H1 (cell line): ENCODE data around the gene CXCL12. TPM values are rescaled to one million over a fixed set of nuclear protein-coding genes. Genes with fewer than 3 reads are reported as not detected.

Experiments used
- CTCF ChIA-PET: fragments of 300-600 bp; sonication (Branson Sonifier 250); formaldehyde crosslinking; loops from one replicate; lab custom pipeline; 2021; ENCODE audit not compliant: partially characterized antibody; lab: Charles Lee
- POLR2A ChIA-PET: fragments of 300-600 bp; sonication (Branson Sonifier 250); formaldehyde crosslinking; loops from one replicate; lab custom pipeline; 2021; ENCODE audit warnings: inconsistent platforms; ENCODE audit not compliant: partially characterized antibody; lab: Charles Lee
- DNase-seq, 2 experiments: peaks; one replicate each; pipeline versions ENCODE4 v3.0.0 to v3.0.0-alpha.2; 2010 to 2022; ENCODE audit warnings: low spot score in 2 of 2, low read depth in 1 of 2, mixed read lengths in 1 of 2
- FAIRE-seq: peaks from 2 replicates; lab custom pipeline; 2011; peaks lifted over from hg19 to GRCh38; lab: Jason Lieb, UNC
- H2AFZ ChIP-seq: 2 replicates; pipeline ENCODE4 v1.8.1; 2012; ENCODE audit warnings: low read length, inconsistent platforms
- H2AK5ac ChIP-seq: 2 replicates; pipeline ENCODE4 v1.6.1; 2013; ENCODE audit warnings: low read depth, low read length
- H2BK120ac ChIP-seq: replicated peaks from 2 replicates; pipeline ENCODE3; 2013; ENCODE audit warnings: low read depth, low read length, inconsistent platforms
- H2BK12ac ChIP-seq: 2 replicates; pipeline ENCODE4 v1.6.1; 2013; ENCODE audit warnings: low read depth, low read length
- H2BK15ac ChIP-seq: 2 replicates; pipeline ENCODE4 v1.6.1; 2013; ENCODE audit warnings: low read length
- H2BK20ac ChIP-seq: 2 replicates; pipeline ENCODE4 v1.6.1; 2013; ENCODE audit warnings: low read length
- H2BK5ac ChIP-seq: 2 replicates; pipeline ENCODE4 v1.6.1; 2013; ENCODE audit warnings: low read depth, low read length
- H3K14ac ChIP-seq: 2 replicates; pipeline ENCODE4 v1.6.1; 2013; ENCODE audit warnings: inconsistent platforms; ENCODE audit not compliant: insufficient read length
- H3K18ac ChIP-seq: 2 replicates; pipeline ENCODE4 v1.6.1; 2013; ENCODE audit warnings: low read length; ENCODE audit errors: extremely low read depth
- H3K23ac ChIP-seq: 2 replicates; pipeline ENCODE4 v1.6.1; 2013; ENCODE audit warnings: inconsistent platforms; ENCODE audit not compliant: insufficient read length
- H3K23me2 ChIP-seq: 2 replicates; pipeline ENCODE4 v1.6.1; 2013; ENCODE audit warnings: low read depth, low read length
- H3K27ac ChIP-seq: 2 replicates; pipeline ENCODE4 v1.6.1; 2011; ENCODE audit warnings: low read depth, low read length, inconsistent platforms
- H3K27me3 ChIP-seq, 4 experiments: replicated peaks in 1 of 4; 1 replicate in 1 of 4; 2 replicates in 3 of 4; pipeline versions ENCODE4 v1.6.1 to v1.8.1; 2011 to 2013; ENCODE audit warnings: low read length in 3 of 4, mild to moderate bottlenecking in 3 of 4, inconsistent platforms in 2 of 4, mixed read lengths in 2 of 4, moderate library complexity in 1 of 4; ENCODE audit not compliant: control insufficient read depth in 3 of 4, insufficient read depth in 3 of 4; ENCODE audit errors: extremely low read depth in 1 of 4
- H3K36me3 ChIP-seq, 4 experiments: 2 replicates each; pipeline versions ENCODE4 v1.6.1 to v1.8.1; 2011 to 2013; ENCODE audit warnings: mild to moderate bottlenecking in 4 of 4, low read length in 3 of 4, moderate library complexity in 2 of 4, control low read depth in 1 of 4, inconsistent platforms in 1 of 4; ENCODE audit not compliant: insufficient read depth in 4 of 4, control insufficient read depth in 2 of 4
- H3K4ac ChIP-seq: replicated peaks from 2 replicates; pipeline ENCODE3; 2013; ENCODE audit warnings: low read length, low read depth, mixed read lengths, inconsistent platforms; ENCODE audit not compliant: insufficient read length
- H3K4me1 ChIP-seq, 4 experiments: replicated peaks in 1 of 4; 1 replicate in 1 of 4; 2 replicates in 3 of 4; pipeline versions ENCODE4 v1.6.1 to v1.8.1; 2011 to 2013; ENCODE audit warnings: low read length in 3 of 4, inconsistent platforms in 2 of 4, mixed read lengths in 1 of 4; ENCODE audit not compliant: insufficient read depth in 4 of 4, control insufficient read depth in 3 of 4
- H3K4me2 ChIP-seq, 2 experiments: 2 replicates each; pipeline versions ENCODE4 v1.6.1 to v1.8.1; 2011 to 2013; ENCODE audit warnings: low read depth in 2 of 2, low read length in 2 of 2, control low read depth in 1 of 2, inconsistent platforms in 1 of 2, mild to moderate bottlenecking in 1 of 2; ENCODE audit not compliant: insufficient read depth in 1 of 2
- H3K4me3 ChIP-seq, 4 experiments: fragments of 200-600, 300-600 bp in 1 of 4; sonication (generic), shearing (Covaris generic), sonication (Bioruptor Twin) in 1 of 4; 2 replicates each; pipeline versions ENCODE4 v1.5.1 to v1.8.1; 2011 to 2016; ENCODE audit warnings: low read length in 4 of 4, low read depth in 3 of 4, control low read depth in 2 of 4, inconsistent platforms in 2 of 4, mild to moderate bottlenecking in 2 of 4, mixed read lengths in 1 of 4, moderate library complexity in 1 of 4; ENCODE audit not compliant: insufficient read depth in 2 of 4; ENCODE audit errors: extremely low read depth in 1 of 4
- H3K56ac ChIP-seq: replicated peaks from 2 replicates; pipeline ENCODE3; 2013; ENCODE audit warnings: low read depth, mild to moderate bottlenecking, mixed read lengths, low read length, inconsistent platforms; ENCODE audit not compliant: insufficient read length
- H3K79me1 ChIP-seq: 2 replicates; pipeline ENCODE4 v1.6.1; 2013; ENCODE audit warnings: low read depth, low read length, control low read depth
- H3K79me2 ChIP-seq, 2 experiments: 2 replicates each; pipeline versions ENCODE4 v1.6.1 to v1.8.1; 2012 to 2013; ENCODE audit warnings: low read length in 2 of 2, mild to moderate bottlenecking in 2 of 2, inconsistent platforms in 1 of 2; ENCODE audit not compliant: insufficient read depth in 2 of 2, control insufficient read depth in 1 of 2
- H3K9ac ChIP-seq, 4 experiments: replicated peaks in 1 of 4; 1 replicate in 1 of 4; 2 replicates in 3 of 4; pipeline versions ENCODE4 v1.6.1 to v1.8.1; 2011 to 2013; ENCODE audit warnings: low read depth in 3 of 4, low read length in 3 of 4, control low read depth in 2 of 4, mild to moderate bottlenecking in 2 of 4, moderate library complexity in 2 of 4, inconsistent platforms in 1 of 4; ENCODE audit errors: extremely low read depth in 1 of 4
- H3K9me3 ChIP-seq, 2 experiments: 2 replicates each; pipeline versions ENCODE4 v1.6.1 to v1.8.1; 2012 to 2013; ENCODE audit warnings: mild to moderate bottlenecking in 2 of 2, moderate library complexity in 2 of 2, control low read depth in 1 of 2, inconsistent platforms in 1 of 2, low read depth in 1 of 2, low read length in 1 of 2, mixed read lengths in 1 of 2; ENCODE audit not compliant: insufficient read depth in 2 of 2
- H4K20me1 ChIP-seq, 2 experiments: replicated peaks in 1 of 2; 2 replicates each; pipeline versions ENCODE3 to v1.8.1; 2011 to 2013; ENCODE audit warnings: inconsistent platforms in 2 of 2, low read length in 2 of 2, mild to moderate bottlenecking in 1 of 2; ENCODE audit not compliant: insufficient read depth in 2 of 2, control insufficient read depth in 1 of 2
- H4K5ac ChIP-seq: 2 replicates; pipeline ENCODE4 v1.6.1; 2013; ENCODE audit warnings: low read length, low read depth, mixed read lengths, inconsistent platforms; ENCODE audit not compliant: insufficient read length
- H4K8ac ChIP-seq: 2 replicates; pipeline ENCODE4 v1.8.0; 2013; ENCODE audit warnings: mild to moderate bottlenecking, moderate library complexity, low read length, inconsistent platforms; ENCODE audit not compliant: insufficient read depth; ENCODE audit errors: extremely low read depth
- H4K91ac ChIP-seq: replicated peaks from 2 replicates; pipeline ENCODE3; 2013; ENCODE audit warnings: low read length, mixed read lengths, inconsistent platforms; ENCODE audit not compliant: insufficient read length
- BRCA1 ChIP-seq: IDR thresholded peaks from 2 replicates; pipeline ENCODE4 v1.6.1; 2012; ENCODE audit warnings: low read depth, low read length, improper control_type of control experiment
- E2F6 ChIP-seq: IDR thresholded peaks from 2 replicates; pipeline ENCODE4 v1.6.1; 2012; ENCODE audit warnings: inconsistent platforms
- GTF2F1 ChIP-seq: IDR thresholded peaks from 2 replicates; pipeline ENCODE4 v1.6.1; 2012; ENCODE audit warnings: low read depth, low read length, improper control_type of control experiment, borderline replicate concordance
- HDAC6 ChIP-seq: IDR thresholded peaks from one replicate; pipeline ENCODE4 v1.7.1; 2012; ENCODE audit warnings: low read depth, mild to moderate bottlenecking, inconsistent platforms, low read length, moderate library complexity
- JUN ChIP-seq: IDR thresholded peaks from 2 replicates; pipeline ENCODE4 v1.6.1; 2011; ENCODE audit warnings: low read depth, mild to moderate bottlenecking, improper control_type of control experiment, low read length
- MAFK ChIP-seq: IDR thresholded peaks from 2 replicates; pipeline ENCODE4 v1.6.1; 2012; ENCODE audit warnings: low read depth, mild to moderate bottlenecking, improper control_type of control experiment, low read length
- POLR2AphosphoS5 ChIP-seq: IDR thresholded peaks from 2 replicates; pipeline ENCODE4 v1.6.1; 2011; ENCODE audit warnings: low read depth, low read length
- POU5F1 ChIP-seq: IDR thresholded peaks from 2 replicates; pipeline ENCODE4 v1.6.1; 2011; ENCODE audit warnings: low read depth, mild to moderate bottlenecking, low read length, moderate library complexity
- RFX5 ChIP-seq: IDR thresholded peaks from 2 replicates; pipeline ENCODE4 v1.6.1; 2011; ENCODE audit warnings: low read depth, low read length, improper control_type of control experiment, borderline replicate concordance
- SIRT6 ChIP-seq: IDR thresholded peaks from one replicate; pipeline ENCODE4 v1.7.1; 2012; ENCODE audit warnings: low read length, inconsistent platforms
- SIX5 ChIP-seq: IDR thresholded peaks from 2 replicates; pipeline ENCODE4 v1.6.1; 2011; ENCODE audit warnings: mild to moderate bottlenecking, low read depth, low read length
- TAF1 ChIP-seq: IDR thresholded peaks from 2 replicates; pipeline ENCODE4 v1.6.1; 2011; ENCODE audit warnings: mild to moderate bottlenecking, low read depth, low read length
- TCF12 ChIP-seq: IDR thresholded peaks from 2 replicates; pipeline ENCODE4 v1.6.1; 2011; ENCODE audit warnings: low read depth, mild to moderate bottlenecking, low read length
- TEAD4 ChIP-seq: IDR thresholded peaks from 2 replicates; pipeline ENCODE4 v1.6.1; 2012; ENCODE audit warnings: low read depth, low read length, inconsistent platforms, mixed read lengths
- WGBS, 2 experiments: shearing (Covaris generic) in 1 of 2; methylation state at CpG; one replicate each; pipeline versions ENCODE4 v1.1.6 to v1.1.7; 2013 to 2015; ENCODE audit warnings: low lambda C conversion rate in 2 of 2, mixed read lengths in 2 of 2, inconsistent platforms in 1 of 2, low coverage in 1 of 2, missing lambda C conversion rate in 1 of 2; ENCODE audit not compliant: insufficient replicate concordance in 2 of 2, insufficient coverage in 1 of 2, insufficient read length in 1 of 2; ENCODE audit errors: extremely low coverage in 1 of 2, missing lambda C conversion rate in 1 of 2; 5-methylcytosine and 5-hydroxymethylcytosine counted together
- polyA plus RNA-seq, 7 experiments: library from polyadenylated mRNA; depleted of rRNA in 3 of 7; stranded (reverse) in 5 of 7; unstranded in 2 of 7; fragments of >200 nt in 5 of 7; fragments of 200-250 nt in 2 of 7; gene quantifications; 1 replicate in 5 of 7; 2 replicates in 1 of 7; 4 replicates in 1 of 7; pipeline versions ENCODE4 v1.2.1 to v1.2.3, GENCODE V29; 2011 to 2013; ENCODE audit warnings: missing spikeins in 2 of 7, mixed read lengths in 2 of 7
- total RNA-seq: library from RNA; stranded (reverse); fragmentation: NEBNext Ultra II Directional; extraction: Animal tissue kit (Norgen Biotek cat#: 25700); gene quantifications from 2 replicates; pipeline ENCODE4 v1.2.1, GENCODE V29; 2021

CXCL12 gene
- total and polyA plus RNA-seq, 2 of the 8 experiments (the other 6 are each of a cell fraction or from before 2014, with no cell fraction given) = 51.4 to 53.8 TPM

- H2BK15ac ChIP-seq = no peak overlapping the region
- H4K8ac ChIP-seq = no peak overlapping the region
Observed at GRCh38 chr10:44416021-44416771, 31.3 kb upstream of the CXCL12 start.

More at GRCh38 chr10:44416021-44416771, 31.3 kb upstream of the CXCL12 start:
- no peaks in the 10 kb centered on the region for H4K20me1 ChIP-seq
- no peak overlapping the region for H3K14ac ChIP-seq
- peaks cover 0 to 3% (median 0%) of the 10 kb centered on the region in 4 experiments; a peak in 1 of 8 replicates for H3K36me3 ChIP-seq
- H3K56ac ChIP-seq = no peak overlapping the region
- WGBS, 2 experiments = 89% methylated on average over 7 of the region's 7 CpGs; no CpG with 5 or more reads in 1 of the 2 experiments
- H3K79me1 ChIP-seq = no peaks in the 10 kb centered on the region
- H3K27ac ChIP-seq = no peak overlapping the region
- H2AFZ ChIP-seq = peak overlapping the region; percentile 49; the same call in 1 of the 2 replicates
- H3K4me1 ChIP-seq = no peaks in the 10 kb centered on the region; a peak in 1 of 7 replicates
- no peak overlapping the region for H2BK12ac ChIP-seq
- no peaks in the 10 kb centered on the region for H3K23me2 ChIP-seq
- no peak overlapping the region for H3K18ac ChIP-seq
- H2BK5ac ChIP-seq = no peak overlapping the region
- H4K5ac ChIP-seq = no peak overlapping the region
- DNase-seq = no peak
- FAIRE-seq = no peak
- no peak overlapping the region for H2BK120ac ChIP-seq
- no peaks in the 10 kb centered on the region for H3K79me2 ChIP-seq
- TF ChIP-seq BRCA1 (no peak), TCF12 (no peak), POU5F1 (no peak), SIX5 (no peak), TAF1 (no peak), TEAD4 (no peak), JUN (no peak), E2F6 (no peak), GTF2F1 (no peak), RFX5 (no peak), POLR2AphosphoS5 (no peak), MAFK (no peak), HDAC6 (no peak), SIRT6 (no peak)
- TF ChIP-seq, all 59 proteins: peak for 0
- no peak overlapping the region for H4K91ac ChIP-seq
- H3K9me3 ChIP-seq = peaks cover 6 to 8% of the 10 kb centered on the region in 2 experiments; a peak in 2 of 4 replicates
- H3K4me2 ChIP-seq = no peak overlapping the region
- no peak overlapping the region for H3K4me3 ChIP-seq
- ChIA-PET POLR2A (no interaction called here), CTCF (interaction anchor here (0.8 to 1.3 kb wide), 4 partner anchors 15 to 107 kb away, joined by 3 to 4 read pairs (median 4); no protein-coding TSS in a partner anchor)
- H3K23ac ChIP-seq = no peak overlapping the region
- H2BK20ac ChIP-seq = no peak overlapping the region
- H3K9ac ChIP-seq = no peak overlapping the region
- no peak overlapping the region for H3K4ac ChIP-seq
- H2AK5ac ChIP-seq = no peak overlapping the region
- no peaks in the 10 kb centered on the region for H3K27me3 ChIP-seq
